ENCODE measurements around the gene GADD45A. TPM values are rescaled to one million over a fixed set of nuclear protein-coding genes. Genes with fewer than 3 reads are reported as not detected.

GADD45A gene
- total RNA-seq, 2 experiments from 2014 or later: 20.5 to 26.7 TPM

- intact Hi-C loops (cut with DNase I, micrococcal nuclease): loop anchor here (1.0 to 10.0 kb wide), 6 partner anchors 345 to 811 kb away; partner anchors contain the start of genes DEPDC1 (in 1 of the 2) and IL12RB2 (in 1 of the 2)
- DNase-seq (no peak), ATAC-seq (no peak)
- no peaks in the 10 kb centered on the region for H3K9me3 Mint-ChIP-seq (ENCODE audit: low read depth)
- CTCF ChIA-PET: interaction anchor here (0.8 to 5.0 kb wide), 5 partner anchors 18 to 151 kb away, joined by 3 to 27 read pairs (median 3); no protein-coding TSS in a partner anchor
- peaks cover 16% of the 10 kb centered on the region for H3K36me3 Mint-ChIP-seq (ENCODE audit: low read depth)
- no peaks in the 10 kb centered on the region for H3K27me3 Mint-ChIP-seq
- peak overlapping the region; percentile 83 for H3K27ac Mint-ChIP-seq
- peak overlapping the region; percentile 42 for H3K4me3 Mint-ChIP-seq
- H3K4me1 Mint-ChIP-seq: peaks cover 41% of the 10 kb centered on the region
- POLR2A ChIA-PET: interaction anchor here (1.1 kb wide), 1 partner anchor 41 kb away, joined by 5 read pairs; no protein-coding TSS in a partner anchor
Observed at GRCh38 chr1:67683316-67683715, 1.7 kb upstream of the GADD45A start.

GRCh38 chr1:67683766-67684525, 1.1 kb upstream of the GADD45A start:
- Mint-ChIP-seq H3K36me3 (ENCODE audit: low read depth) (peaks cover 23% of the 10 kb centered on the region), H3K27me3 (no peaks in the 10 kb centered on the region), H3K4me3 (peak overlapping the region; percentile 81), H3K27ac (peak overlapping the region; percentile 88), H3K4me1 (peaks cover 48% of the 10 kb centered on the region), H3K9me3 (ENCODE audit: low read depth) (no peaks in the 10 kb centered on the region)
- ATAC-seq (peak; percentile 32), DNase-seq (peak; percentile 69)
- CTCF ChIA-PET: interaction anchor here (0.7 to 5.0 kb wide), 11 partner anchors 9 to 471 kb away, joined by 3 to 27 read pairs (median 4); no protein-coding TSS in a partner anchor
- intact Hi-C loops (cut with DNase I, micrococcal nuclease): loop anchor here (1.0 to 10.0 kb wide), 12 partner anchors 39 to 1401 kb away; partner anchors contain the start of genes DEPDC1 (in 1 of the 2), DNAI4 (in 1 of the 2), IL12RB2 (in 1 of the 2) and MIER1 (in 1 of the 2)
- POLR2A ChIA-PET: interaction anchor here (0.7 to 2.1 kb wide), 7 partner anchors 11 to 521 kb away, joined by 3 to 6 read pairs (median 4); partner anchors contain the start of gene SERBP1

GRCh38 chr1:67684526-67685066, 405 bp upstream of the GADD45A start:
- H3K27me3 Mint-ChIP-seq: no peaks in the 10 kb centered on the region

GRCh38 chr1:67685558-67686266, 711 bp downstream of the GADD45A start:
- DNase-seq (peak; percentile 77), ATAC-seq (peak; percentile 10)
- ChIA-PET CTCF (interaction anchor here (1.0 to 5.0 kb wide), 6 partner anchors 14 to 472 kb away, joined by 3 to 27 read pairs (median 4); no protein-coding TSS in a partner anchor), POLR2A (interaction anchor here (0.9 to 2.1 kb wide), 5 partner anchors 51 to 496 kb away, joined by 3 to 6 read pairs (median 4); partner anchors contain the start of gene SERBP1)
- H3K36me3 Mint-ChIP-seq (ENCODE audit: low read depth): peaks cover 30% of the 10 kb centered on the region
- intact Hi-C loops (cut with DNase I, micrococcal nuclease): loop anchor here (1.0 to 10.0 kb wide), 15 partner anchors 38 to 1403 kb away; partner anchors contain the start of genes SERBP1 (in 2 of the 2), DEPDC1 (in 1 of the 2), DNAI4 (in 1 of the 2) and IL12RB2 (in 1 of the 2)
- peaks cover 49% of the 10 kb centered on the region for H3K4me1 Mint-ChIP-seq
- peak overlapping the region; percentile 81 for H3K4me3 Mint-ChIP-seq
- H3K9me3 Mint-ChIP-seq (ENCODE audit: low read depth): no peaks in the 10 kb centered on the region
- peak overlapping the region; percentile 94 for H3K27ac Mint-ChIP-seq
- no peaks in the 10 kb centered on the region for H3K27me3 Mint-ChIP-seq

More at GRCh38 chr1:67684526-67685066, 405 bp upstream of the GADD45A start:
- peak overlapping the region; percentile 88 for H3K27ac Mint-ChIP-seq
- ChIA-PET POLR2A (interaction anchor here (0.9 to 2.1 kb wide), 8 partner anchors 10 to 522 kb away, joined by 3 to 6 read pairs (median 4); partner anchors contain the start of gene SERBP1), CTCF (interaction anchor here (0.7 to 5.0 kb wide), 11 partner anchors 10 to 471 kb away, joined by 3 to 27 read pairs (median 4); no protein-coding TSS in a partner anchor)
- no peak for DNase-seq
- peak overlapping the region; percentile 81 for H3K4me3 Mint-ChIP-seq
- no peaks in the 10 kb centered on the region for H3K9me3 Mint-ChIP-seq (ENCODE audit: low read depth)
- H3K4me1 Mint-ChIP-seq: peaks cover 49% of the 10 kb centered on the region
- peaks cover 29% of the 10 kb centered on the region for H3K36me3 Mint-ChIP-seq (ENCODE audit: low read depth)
- ATAC-seq: no peak
- intact Hi-C loops (cut with DNase I, micrococcal nuclease): loop anchor here (1.0 to 10.0 kb wide), 13 partner anchors 39 to 1402 kb away; partner anchors contain the start of genes DEPDC1 (in 1 of the 2), DNAI4 (in 1 of the 2), IL12RB2 (in 1 of the 2) and MIER1 (in 1 of the 2)

GRCh38 chr1:67686267-67687197, 1.5 kb downstream of the GADD45A start:
- peaks cover 30% of the 10 kb centered on the region for H3K36me3 Mint-ChIP-seq (ENCODE audit: low read depth)

GRCh38 chr1:67687198-67687545, 2.2 kb downstream of the GADD45A start:
- no peaks in the 10 kb centered on the region for H3K9me3 Mint-ChIP-seq (ENCODE audit: low read depth)
- ATAC-seq (no peak), DNase-seq (no peak)
- peak overlapping the region; percentile 94 for H3K27ac Mint-ChIP-seq
- no peaks in the 10 kb centered on the region for H3K27me3 Mint-ChIP-seq
- peak overlapping the region; percentile 81 for H3K4me3 Mint-ChIP-seq
- intact Hi-C loops (cut with DNase I, micrococcal nuclease): loop anchor here (1.0 to 10.0 kb wide), 7 partner anchors 13 to 808 kb away; partner anchors contain the start of genes DEPDC1 (in 1 of the 2), IL12RB2 (in 1 of the 2) and SLC35D1 (in 1 of the 2)
- peaks cover 30% of the 10 kb centered on the region for H3K36me3 Mint-ChIP-seq (ENCODE audit: low read depth)
- peaks cover 45% of the 10 kb centered on the region for H3K4me1 Mint-ChIP-seq
- ChIA-PET CTCF (interaction anchor here (0.7 to 5.0 kb wide), 3 partner anchors 33 to 130 kb away, joined by 3 to 27 read pairs (median 9); no protein-coding TSS in a partner anchor), POLR2A (interaction anchor here (1.1 kb wide), 3 partner anchors 14 to 40 kb away, joined by 3 to 4 read pairs (median 3); no protein-coding TSS in a partner anchor)

More at GRCh38 chr1:67686267-67687197, 1.5 kb downstream of the GADD45A start:
- intact Hi-C loops (cut with DNase I, micrococcal nuclease): loop anchor here (1.0 to 10.0 kb wide), 10 partner anchors 14 to 808 kb away; partner anchors contain the start of genes DEPDC1 (in 1 of the 2), IL12RB2 (in 1 of the 2), SERBP1 (in 1 of the 2) and SLC35D1 (in 1 of the 2)
- DNase-seq (peak; percentile 77), ATAC-seq (peak; percentile 37)
- ChIA-PET POLR2A (interaction anchor here (0.7 to 1.1 kb wide), 6 partner anchors 14 to 113 kb away, joined by 3 to 8 read pairs (median 4); no protein-coding TSS in a partner anchor), CTCF (interaction anchor here (0.7 to 5.0 kb wide), 4 partner anchors 15 to 129 kb away, joined by 3 to 27 read pairs (median 8); no protein-coding TSS in a partner anchor)
- H3K27ac Mint-ChIP-seq: peak overlapping the region; percentile 94
- peaks cover 49% of the 10 kb centered on the region for H3K4me1 Mint-ChIP-seq
- no peaks in the 10 kb centered on the region for H3K27me3 Mint-ChIP-seq
- H3K4me3 Mint-ChIP-seq: peak overlapping the region; percentile 81
- H3K9me3 Mint-ChIP-seq (ENCODE audit: low read depth): no peaks in the 10 kb centered on the region

GRCh38 chr1:67687649-67688048, 2.6 kb downstream of the GADD45A start:
- Mint-ChIP-seq H3K4me3 (peak overlapping the region; percentile 68), H3K36me3 (ENCODE audit: low read depth) (peaks cover 30% of the 10 kb centered on the region), H3K27ac (peak overlapping the region; percentile 47), H3K9me3 (ENCODE audit: low read depth) (no peaks in the 10 kb centered on the region), H3K27me3 (no peaks in the 10 kb centered on the region), H3K4me1 (peaks cover 42% of the 10 kb centered on the region)
- POLR2A ChIA-PET: no interaction called here
- CTCF ChIA-PET: interaction anchor here (1.0 kb wide), 1 partner anchor 72 kb away, joined by 3 read pairs; no protein-coding TSS in a partner anchor
- intact Hi-C loops (cut with DNase I, micrococcal nuclease): loop anchor here (1.0 to 10.0 kb wide), 7 partner anchors 13 to 807 kb away; partner anchors contain the start of genes DEPDC1 (in 1 of the 2), IL12RB2 (in 1 of the 2) and SLC35D1 (in 1 of the 2)
- no peak for ATAC-seq
- DNase-seq: no peak

GRCh38 chr1:67688526-67689219, 3.7 kb downstream of the GADD45A start:
- POLR2A ChIA-PET: no interaction called here
- Mint-ChIP-seq H3K4me3 (peak overlapping the region; percentile 46), H3K36me3 (ENCODE audit: low read depth) (peaks cover 30% of the 10 kb centered on the region), H3K27me3 (no peaks in the 10 kb centered on the region), H3K27ac (peak overlapping the region; percentile 6), H3K9me3 (ENCODE audit: low read depth) (no peaks in the 10 kb centered on the region), H3K4me1 (peaks cover 32% of the 10 kb centered on the region)
- intact Hi-C loops (cut with DNase I, micrococcal nuclease): loop anchor here (5.0 to 10.0 kb wide), 4 partner anchors 126 to 806 kb away; partner anchors contain the start of genes DEPDC1 (in 1 of the 2) and IL12RB2 (in 1 of the 2)
- no peak for DNase-seq
- no peak for ATAC-seq
- CTCF ChIA-PET: interaction anchor here (0.7 to 1.0 kb wide), 2 partner anchors 70 to 71 kb away, joined by 3 read pairs; no protein-coding TSS in a partner anchor

Data from activated CD4-positive, alpha-beta T cell treated with anti-CD3 and anti-CD28 coated beads for 36 hours (primary cell).